ENCODE measurements around the gene SCMH1.
"Not testable (repeated sequence)": the region's sequence is repeated elsewhere in the genome, so short reads cannot be mapped to it uniquely, and the experiment has no call there.

Gene SCMH1

DNA sequence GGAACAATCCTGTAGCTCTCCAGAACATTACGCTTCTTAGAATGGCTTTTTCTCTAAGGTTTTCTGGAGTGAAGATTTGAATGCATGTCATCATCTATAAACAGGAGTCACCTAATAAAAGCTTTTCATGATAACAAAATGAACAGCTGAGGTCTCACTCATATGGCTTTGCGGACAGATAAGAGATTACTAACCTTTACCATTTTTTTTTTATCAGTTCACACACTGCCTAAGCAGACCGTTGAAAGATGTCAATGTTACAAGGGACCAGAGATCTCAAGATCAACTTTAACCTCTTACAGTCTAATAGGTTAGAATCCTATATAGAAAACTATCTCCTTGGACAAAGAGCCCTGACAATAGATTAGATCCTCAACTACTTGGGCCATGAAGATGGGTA lies 41.4 kb downstream of the SCMH1 start:
- no peak for DNase-seq

- no peak for DNase-seq
Measured at GRCh38 chr1:41199375-41199774, 42.7 kb downstream of the SCMH1 start.

DNA sequence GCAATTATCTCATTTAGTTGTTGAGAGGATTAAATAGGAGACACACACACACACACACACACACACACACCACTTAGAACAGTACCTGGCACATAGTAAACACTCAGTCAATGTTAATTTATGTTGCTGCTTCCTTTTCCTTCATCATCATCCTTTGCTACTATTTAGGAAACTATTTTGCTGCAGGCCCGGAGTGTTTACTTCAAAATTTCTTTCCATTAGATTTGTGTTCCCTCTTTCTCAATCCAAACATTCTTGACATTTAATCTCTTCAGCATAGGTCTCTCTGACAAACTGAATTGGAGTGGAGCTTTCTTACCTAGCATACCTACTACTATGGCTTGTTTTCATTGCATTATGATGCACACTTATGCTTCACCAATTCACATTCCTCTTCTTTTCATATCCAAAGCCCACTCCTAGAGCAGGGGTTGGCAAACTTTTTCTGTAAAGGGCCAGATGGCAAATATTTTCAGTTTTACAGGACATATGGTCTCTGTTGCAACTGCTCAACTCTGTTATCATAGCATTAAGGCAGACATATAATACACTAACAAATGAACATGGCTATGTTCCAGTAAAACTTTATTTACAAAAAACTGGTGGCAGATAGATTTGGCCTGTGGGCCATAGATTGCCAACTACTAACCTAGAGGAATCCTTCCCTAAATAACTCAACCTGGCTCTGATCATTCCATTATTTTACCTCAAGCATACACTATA lies 49.5 kb downstream of the SCMH1 start:
- no peak for DNase-seq

DNA sequence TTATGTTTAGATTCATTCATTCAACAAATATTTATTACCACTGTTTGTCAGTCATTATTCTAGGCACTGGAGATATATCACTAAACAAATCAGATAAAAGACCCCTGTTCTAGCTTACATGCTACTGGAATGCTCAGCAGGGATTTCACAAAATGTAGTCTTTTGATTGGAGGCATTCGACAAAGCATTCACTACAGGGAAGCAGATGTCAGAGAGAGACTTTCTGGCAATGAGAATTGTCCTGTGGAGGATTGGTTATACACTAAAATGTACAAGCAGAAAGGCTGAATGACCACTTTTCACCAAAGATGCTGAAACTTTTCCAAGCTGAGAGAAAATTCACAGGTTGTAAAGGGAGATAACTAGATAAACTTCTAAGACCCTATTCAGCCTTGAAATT lies 57.7 kb downstream of the SCMH1 start:
- no peak for DNase-seq

DNA sequence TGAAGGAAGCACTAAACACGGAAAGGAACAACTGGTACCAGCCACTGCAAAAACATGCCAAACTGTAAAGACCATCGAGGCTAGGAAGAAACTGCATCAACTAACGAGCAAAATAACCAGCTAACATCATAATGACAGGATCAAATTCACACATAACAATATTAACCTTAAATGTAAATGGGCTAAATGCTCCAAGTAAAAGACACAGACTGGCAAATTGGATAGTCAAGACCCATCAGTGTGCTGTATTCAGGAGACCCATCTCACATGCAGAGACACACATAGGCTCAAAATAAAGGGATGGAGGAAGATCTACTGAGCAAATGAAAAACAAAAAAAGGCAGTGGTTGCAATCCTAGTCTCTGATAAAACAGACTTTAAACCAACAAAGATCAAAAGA lies 63.9 kb downstream of the SCMH1 start:
- not testable (repeated sequence) for DNase-seq

DNA sequence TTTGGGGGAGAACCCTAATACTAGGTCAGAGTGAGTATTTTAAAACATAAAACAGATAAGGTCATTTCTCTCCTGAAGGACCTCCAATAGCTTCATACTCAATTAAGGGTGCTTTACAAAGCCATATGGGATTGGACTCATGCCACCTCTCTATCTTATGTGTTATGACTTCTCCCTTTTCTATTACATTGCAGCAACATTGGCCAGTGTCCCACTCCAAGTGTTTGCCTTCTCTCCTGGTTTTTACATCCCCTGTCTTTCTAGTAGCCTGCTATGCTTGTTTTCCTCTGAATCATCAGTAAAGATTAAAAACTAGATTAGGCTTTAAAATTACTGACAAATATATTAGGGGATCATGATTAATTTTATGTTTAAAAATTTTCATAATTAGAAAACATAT lies 66.6 kb downstream of the SCMH1 start:
- DNase-seq, result no peak

- DNase-seq, result no peak
Measured at GRCh38 chr1:41174170-41174569, 67.9 kb downstream of the SCMH1 start.

- no peak for DNase-seq
Measured at GRCh38 chr1:41173651-41174050, 68.5 kb downstream of the SCMH1 start.

DNA sequence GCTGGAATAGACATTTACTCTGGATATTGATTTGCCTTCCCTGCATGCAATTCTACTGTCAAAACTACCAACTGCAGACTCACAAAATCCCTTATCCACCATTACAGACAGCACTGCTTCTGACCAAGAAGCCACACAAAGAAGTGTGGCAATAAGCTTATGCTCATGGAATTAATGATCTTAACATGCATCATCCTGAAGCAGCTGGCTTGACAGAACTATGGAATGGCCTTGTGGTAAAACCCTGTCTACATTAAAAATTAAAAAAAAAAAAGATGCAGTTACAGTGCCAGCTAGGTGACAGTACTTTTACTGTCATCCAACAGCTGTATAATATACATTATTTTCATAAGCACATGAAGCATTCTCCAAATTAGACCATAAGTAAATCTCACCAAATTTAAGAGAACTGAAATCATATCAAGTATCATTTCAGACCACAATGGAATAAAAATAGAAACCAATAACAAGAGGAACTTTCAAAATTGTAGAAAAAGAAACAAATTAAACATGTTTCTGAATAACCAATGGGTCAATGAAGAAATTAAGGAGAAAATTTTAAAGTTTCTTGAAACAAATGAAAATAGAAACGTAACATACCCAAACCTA lies 70.7 kb downstream of the SCMH1 start:
- DNase-seq, result no peak

DNA sequence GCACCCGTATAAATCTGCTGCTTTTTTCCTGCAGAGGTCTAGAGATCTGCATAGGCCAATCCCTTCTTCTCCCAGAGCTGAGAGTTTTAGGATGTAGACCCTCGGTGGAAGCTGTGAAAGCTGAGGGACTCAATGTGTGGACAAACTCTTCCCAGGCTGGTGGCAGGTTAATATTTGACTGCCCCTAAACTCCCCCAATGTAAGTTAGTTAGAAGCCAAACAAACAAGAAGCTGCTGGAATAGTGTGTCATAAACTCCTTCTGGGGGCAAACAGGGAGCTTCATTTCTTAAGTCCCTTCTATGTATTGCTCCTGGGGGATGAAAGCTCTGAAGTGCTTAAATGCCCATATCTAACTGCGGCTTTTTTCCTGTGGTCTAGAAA lies 72.3 kb downstream of the SCMH1 start:
- DNase-seq, result no peak

- DNase-seq, result no peak
Measured at GRCh38 chr1:41169066-41169798, 72.9 kb downstream of the SCMH1 start.

- no peak for DNase-seq
Measured at GRCh38 chr1:41167667-41168066, 74.4 kb downstream of the SCMH1 start.

GRCh38 chr1:41164727-41165126 lies 77.4 kb downstream of the SCMH1 start:
- DNase-seq, result no peak

DNA sequence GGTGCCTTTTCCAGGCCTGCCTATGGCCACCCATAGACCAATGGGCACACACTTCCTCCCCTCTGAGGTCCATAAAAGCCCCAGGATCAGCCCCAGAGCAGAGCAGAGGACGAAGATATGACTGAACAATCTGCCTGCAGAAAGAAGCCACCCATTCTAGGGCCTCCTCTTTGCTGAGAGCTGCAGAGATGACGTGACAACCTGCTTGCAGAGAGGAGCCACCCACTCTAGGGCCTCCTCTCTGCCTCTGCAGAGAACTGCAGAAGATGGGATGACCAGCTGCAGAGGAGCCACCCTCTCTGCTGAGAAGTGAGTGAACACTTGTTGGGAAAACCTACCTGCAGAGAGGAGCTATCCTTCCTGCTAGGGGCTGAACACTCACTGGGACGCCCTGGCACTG lies 79.7 kb downstream of the SCMH1 start:
- no peak for DNase-seq

GRCh38 chr1:41161846-41162245 lies 80.3 kb downstream of the SCMH1 start:
- no peak for DNase-seq

DNA sequence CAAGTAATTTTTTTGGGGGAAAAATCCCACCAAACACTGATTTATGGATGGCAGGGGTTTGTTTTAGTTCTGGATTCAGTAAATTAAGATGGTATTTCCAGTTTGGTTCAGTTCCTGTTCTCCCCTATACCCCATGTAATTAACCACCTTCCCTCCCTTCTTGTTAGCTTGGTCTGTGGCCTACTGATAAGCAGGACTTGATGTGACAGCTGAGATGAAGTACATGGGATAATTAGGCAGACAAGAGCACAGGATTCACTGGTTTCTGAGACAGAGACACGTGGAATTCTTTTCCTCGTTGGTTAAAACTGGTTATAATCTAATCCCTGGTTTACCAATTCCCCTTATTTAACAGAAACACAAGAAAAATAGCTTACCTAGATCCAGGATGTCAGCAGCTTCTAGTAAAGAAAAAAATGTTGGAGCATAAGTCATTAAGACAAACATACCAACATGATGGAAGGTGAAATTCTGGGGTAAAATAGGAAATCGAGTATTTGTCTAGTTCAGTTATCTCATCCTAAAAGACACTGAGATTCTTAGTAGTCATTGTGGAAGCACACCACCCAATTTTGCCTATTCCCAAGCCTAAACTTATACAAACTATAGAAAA lies 81.5 kb downstream of the SCMH1 start:
- no peak for DNase-seq

- no peak for DNase-seq
Measured at GRCh38 chr1:41158966-41159365, 83.1 kb downstream of the SCMH1 start.

DNA sequence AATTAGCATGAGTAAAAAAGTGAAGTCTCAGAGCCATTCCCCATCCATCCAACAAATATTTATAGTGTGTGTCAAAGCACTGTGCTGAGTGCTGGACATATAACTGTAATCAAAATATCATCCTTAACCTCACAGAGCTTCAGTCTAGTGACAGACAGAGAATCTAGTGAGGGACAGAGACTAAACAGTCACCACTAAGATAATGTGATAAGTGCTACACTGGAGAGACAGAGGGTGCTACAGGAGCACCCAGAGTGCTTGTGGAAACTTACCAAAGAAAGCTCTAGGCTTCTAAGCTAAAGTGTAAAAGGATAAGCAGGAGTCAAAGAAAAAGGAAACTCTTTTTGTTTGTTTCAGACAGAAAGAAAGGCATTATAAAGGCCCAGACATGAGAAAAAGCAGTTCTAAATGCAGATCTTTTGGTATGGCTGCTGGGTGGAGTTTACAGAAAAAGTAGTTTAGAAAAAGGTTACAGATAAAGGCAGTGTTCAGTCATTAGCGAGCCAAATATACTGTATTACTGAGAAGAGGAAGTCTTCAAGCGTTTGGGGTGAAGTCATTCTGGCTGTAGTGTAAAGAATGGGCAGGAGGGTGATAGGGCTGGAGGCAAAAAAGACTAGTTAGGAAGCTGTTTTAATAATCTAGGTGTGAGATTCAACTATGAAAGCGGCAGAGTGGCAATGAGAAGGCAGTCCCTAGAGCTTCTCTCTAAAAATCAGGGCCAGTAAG lies 83.8 kb downstream of the SCMH1 start:
- DNase-seq, result no peak

GRCh38 chr1:41155105-41155504 lies 87.0 kb downstream of the SCMH1 start:
- DNase-seq, result no peak

- DNase-seq, result no peak
Measured at GRCh38 chr1:41153750-41154274, 88.3 kb downstream of the SCMH1 start.

DNA sequence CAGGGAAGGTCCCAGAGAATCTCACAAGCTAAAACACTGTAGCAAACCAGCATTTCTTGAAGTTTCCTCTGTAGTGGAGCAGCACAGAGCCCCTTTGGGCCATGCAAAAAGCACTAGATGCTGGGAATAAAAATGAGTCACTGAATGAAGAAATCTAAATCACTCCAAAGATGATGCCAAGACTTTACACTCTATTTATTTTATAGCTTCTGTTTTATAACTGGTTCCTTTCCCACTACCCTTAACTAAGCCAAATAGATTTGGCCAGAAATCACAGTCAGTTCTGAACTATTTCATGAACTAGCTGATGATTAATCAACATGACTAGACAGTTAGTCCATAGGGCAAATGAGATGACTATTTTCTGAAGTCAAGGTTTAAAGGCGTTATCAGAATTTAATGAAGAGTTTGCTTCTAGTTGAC lies 89.5 kb downstream of the SCMH1 start:
- DNase-seq, result no peak

GRCh38 chr1:41151846-41152245 lies 90.3 kb downstream of the SCMH1 start:
- DNase-seq, result no peak

GRCh38 chr1:41149570-41149969 lies 92.5 kb downstream of the SCMH1 start:
- no peak for DNase-seq

Data from SHP77 (cell line).